Mesothelial cell of epicardium (in vitro differentiated cells): ENCODE results near the gene TOLLIP. TPM values are rescaled to one million over a fixed set of nuclear protein-coding genes. Genes with fewer than 3 reads are reported as not detected.

Source experiments
- DNase-seq, 2 experiments: peaks; one replicate each; pipeline ENCODE4 v3.0.0; 2021; ENCODE audit warnings: low spot score in 2 of 2; ENCODE audit not compliant: unreplicated experiment in 2 of 2
- H3K27ac Mint-ChIP-seq: 2 replicates; pipeline ENCODE4 v1.8.0; 2021; ENCODE audit warnings: mixed read lengths
- H3K27me3 Mint-ChIP-seq: 2 replicates; pipeline ENCODE4 v1.8.0; 2021; ENCODE audit warnings: low read depth, mixed read lengths
- H3K36me3 Mint-ChIP-seq: 2 replicates; pipeline ENCODE4 v1.8.0; 2021; ENCODE audit warnings: mixed read lengths
- H3K4me1 Mint-ChIP-seq: 2 replicates; pipeline ENCODE4 v1.8.0; 2021; ENCODE audit warnings: mixed read lengths
- H3K4me3 Mint-ChIP-seq: 2 replicates; pipeline ENCODE4 v1.8.0; 2021; ENCODE audit warnings: mild to moderate bottlenecking, moderate library complexity, mixed read lengths
- H3K9me3 Mint-ChIP-seq: 2 replicates; pipeline ENCODE4 v1.8.0; 2021; ENCODE audit warnings: mixed read lengths
- total RNA-seq: library from RNA; stranded (reverse); gene quantifications from 3 replicates; pipeline ENCODE4 v1.2.1, GENCODE V29; 2021
- TF ChIP-seq, protein P1 (sequence below): fragments of 200-600 bp; sonication (generic); IDR thresholded peaks from one replicate; pipeline ENCODE4 v1.5.0; 2021; ENCODE audit warnings: antibody characterized with exemption; ENCODE audit not compliant: unreplicated experiment

TOLLIP gene
- total RNA-seq, 1 donor from 2014 or later, result 43.2 TPM

DNA sequence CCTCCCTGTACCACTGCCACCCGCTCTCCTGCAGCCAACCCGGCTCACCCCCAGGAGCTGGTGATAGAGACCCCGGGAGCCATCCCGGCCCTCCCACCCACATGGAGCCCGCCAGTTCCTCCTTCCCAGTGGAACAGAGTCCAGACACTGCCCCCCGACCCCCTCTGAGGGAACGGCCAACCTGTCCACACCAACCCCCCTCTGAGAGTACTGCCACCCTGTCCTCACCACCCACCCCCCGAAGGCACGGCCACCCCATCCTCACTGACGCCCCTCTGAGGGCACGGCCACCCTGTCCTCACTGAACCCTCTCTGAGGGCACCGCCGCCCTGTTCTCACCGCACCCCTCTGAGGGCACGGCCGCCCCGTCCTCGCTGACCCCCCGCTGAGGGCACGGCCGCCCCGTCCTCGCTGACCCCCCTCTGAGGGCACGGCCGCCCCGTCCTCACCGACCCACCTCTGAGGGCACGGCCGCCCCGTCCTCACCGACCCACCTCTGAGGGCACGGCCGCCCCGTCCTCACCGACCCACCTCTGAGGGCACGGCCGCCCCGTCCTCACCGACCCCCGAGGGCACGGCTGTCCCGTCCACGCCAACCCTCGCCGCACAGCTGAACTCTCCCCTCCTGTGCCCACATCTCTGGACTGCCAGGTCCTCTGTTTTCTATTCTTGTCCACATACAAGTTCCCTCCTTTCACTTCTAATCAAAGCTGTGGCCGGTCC is 18.0 kb downstream of the TOLLIP start:
- H3K4me1 Mint-ChIP-seq, result no peaks in the 10 kb centered on the region
- peak in 1 of 2 experiments; percentile 8 for DNase-seq
- H3K36me3 Mint-ChIP-seq, result peaks cover 13% of the 10 kb centered on the region
- no peak overlapping the region for H3K27ac Mint-ChIP-seq
- H3K27me3 Mint-ChIP-seq, result no peaks in the 10 kb centered on the region
- TF ChIP-seq, protein P1, sequence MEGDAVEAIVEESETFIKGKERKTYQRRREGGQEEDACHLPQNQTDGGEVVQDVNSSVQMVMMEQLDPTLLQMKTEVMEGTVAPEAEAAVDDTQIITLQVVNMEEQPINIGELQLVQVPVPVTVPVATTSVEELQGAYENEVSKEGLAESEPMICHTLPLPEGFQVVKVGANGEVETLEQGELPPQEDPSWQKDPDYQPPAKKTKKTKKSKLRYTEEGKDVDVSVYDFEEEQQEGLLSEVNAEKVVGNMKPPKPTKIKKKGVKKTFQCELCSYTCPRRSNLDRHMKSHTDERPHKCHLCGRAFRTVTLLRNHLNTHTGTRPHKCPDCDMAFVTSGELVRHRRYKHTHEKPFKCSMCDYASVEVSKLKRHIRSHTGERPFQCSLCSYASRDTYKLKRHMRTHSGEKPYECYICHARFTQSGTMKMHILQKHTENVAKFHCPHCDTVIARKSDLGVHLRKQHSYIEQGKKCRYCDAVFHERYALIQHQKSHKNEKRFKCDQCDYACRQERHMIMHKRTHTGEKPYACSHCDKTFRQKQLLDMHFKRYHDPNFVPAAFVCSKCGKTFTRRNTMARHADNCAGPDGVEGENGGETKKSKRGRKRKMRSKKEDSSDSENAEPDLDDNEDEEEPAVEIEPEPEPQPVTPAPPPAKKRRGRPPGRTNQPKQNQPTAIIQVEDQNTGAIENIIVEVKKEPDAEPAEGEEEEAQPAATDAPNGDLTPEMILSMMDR, result no peak
- no peak overlapping the region for H3K4me3 Mint-ChIP-seq
- H3K9me3 Mint-ChIP-seq, result no peaks in the 10 kb centered on the region

DNA sequence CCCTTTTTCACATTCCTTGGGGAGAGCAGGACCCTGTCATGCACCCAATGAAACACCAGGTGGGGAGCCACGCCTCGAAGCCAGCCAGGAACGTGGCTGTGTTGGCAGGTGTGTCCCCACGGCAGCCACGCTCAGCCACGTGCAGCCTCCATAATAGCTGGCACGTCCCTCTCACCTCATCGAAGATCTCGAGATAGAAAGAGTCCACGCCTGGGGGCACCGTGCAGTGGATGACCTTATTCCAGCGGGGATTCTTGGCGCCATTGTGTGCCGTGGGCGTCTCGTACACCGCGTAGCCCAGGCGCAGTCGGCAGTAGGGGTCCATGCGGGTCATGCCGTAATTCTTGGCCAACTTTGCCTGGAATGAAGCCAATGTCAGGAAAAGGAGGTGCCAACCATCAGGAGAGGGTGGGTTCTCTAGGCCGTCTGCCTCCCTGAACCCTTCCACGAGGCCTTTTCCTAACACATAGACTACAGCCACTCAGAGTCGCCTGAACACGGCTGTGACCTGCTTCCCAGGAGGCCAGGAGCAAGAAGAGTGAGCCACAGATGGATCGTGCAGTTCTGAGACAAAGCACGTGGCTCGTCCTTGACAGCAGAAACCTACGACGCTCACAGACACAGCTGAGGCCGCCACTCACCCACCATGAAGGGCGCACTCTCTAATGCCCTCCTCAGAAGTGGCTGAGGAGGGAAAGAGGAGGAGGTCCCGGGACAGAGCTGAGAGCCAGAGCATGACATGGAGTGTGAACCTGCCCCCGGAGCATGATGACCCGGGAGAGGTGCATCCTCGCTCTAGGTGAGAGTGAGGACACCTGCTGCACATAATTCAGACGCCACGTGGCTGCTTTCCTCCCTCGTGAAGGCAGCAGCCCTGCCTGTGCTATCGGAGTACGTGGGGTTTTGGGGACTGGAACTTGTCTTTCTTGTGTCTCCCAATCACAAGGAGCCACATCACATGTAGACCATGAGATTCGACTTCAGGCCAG is 19.1 kb downstream of the TOLLIP start:
- no peak overlapping the region for H3K4me3 Mint-ChIP-seq
- H3K27me3 Mint-ChIP-seq, result no peaks in the 10 kb centered on the region
- TF ChIP-seq, protein P1, result no peak
- peaks cover 17% of the 10 kb centered on the region for H3K36me3 Mint-ChIP-seq
- no peaks in the 10 kb centered on the region for H3K4me1 Mint-ChIP-seq
- H3K9me3 Mint-ChIP-seq, result no peaks in the 10 kb centered on the region
- peak in 1 of 2 experiments; percentile 16 for DNase-seq
- H3K27ac Mint-ChIP-seq, result no peak overlapping the region

DNA sequence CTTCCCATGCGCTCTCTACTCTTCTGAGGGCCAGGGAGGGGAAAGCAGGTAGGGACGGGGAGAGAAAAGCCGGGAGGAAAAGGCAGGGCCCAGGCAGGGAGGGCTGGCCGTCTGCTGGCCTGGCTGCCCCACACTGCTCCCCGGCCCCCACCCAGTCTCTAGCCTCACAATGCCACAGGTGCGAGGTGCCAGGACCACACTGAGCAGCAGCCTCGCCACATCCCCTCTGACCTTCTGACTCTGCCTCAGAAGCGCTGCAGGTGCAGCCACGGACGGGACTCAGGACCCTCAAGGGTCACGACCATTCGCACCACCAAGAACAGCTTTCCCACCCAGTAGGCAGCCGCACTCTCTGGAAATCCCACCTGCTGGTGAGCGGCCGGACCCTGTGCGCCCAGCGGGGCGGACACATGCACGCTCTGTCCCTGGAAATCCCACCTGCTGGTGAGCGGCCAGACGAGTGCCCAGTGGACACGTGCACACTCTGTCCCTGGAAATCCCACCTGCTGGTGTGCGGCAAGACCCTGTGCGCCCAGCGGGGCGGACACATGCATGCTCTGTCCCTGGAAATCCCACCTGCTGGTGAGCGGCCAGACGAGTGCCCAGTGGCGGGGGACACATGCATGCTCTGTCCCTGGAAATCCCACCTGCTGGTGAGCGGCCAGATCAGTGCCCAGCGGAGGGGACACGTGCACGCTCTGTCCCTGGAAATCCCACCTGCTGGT is 20.1 kb downstream of the TOLLIP start:
- H3K36me3 Mint-ChIP-seq, result peaks cover 17% of the 10 kb centered on the region
- TF ChIP-seq, protein P1, result no peak
- no peaks in the 10 kb centered on the region for H3K4me1 Mint-ChIP-seq
- H3K9me3 Mint-ChIP-seq, result no peaks in the 10 kb centered on the region
- peak in 1 of 2 experiments; percentile 10 for DNase-seq
- H3K4me3 Mint-ChIP-seq, result no peak overlapping the region
- no peak overlapping the region for H3K27ac Mint-ChIP-seq
- no peaks in the 10 kb centered on the region for H3K27me3 Mint-ChIP-seq

DNA sequence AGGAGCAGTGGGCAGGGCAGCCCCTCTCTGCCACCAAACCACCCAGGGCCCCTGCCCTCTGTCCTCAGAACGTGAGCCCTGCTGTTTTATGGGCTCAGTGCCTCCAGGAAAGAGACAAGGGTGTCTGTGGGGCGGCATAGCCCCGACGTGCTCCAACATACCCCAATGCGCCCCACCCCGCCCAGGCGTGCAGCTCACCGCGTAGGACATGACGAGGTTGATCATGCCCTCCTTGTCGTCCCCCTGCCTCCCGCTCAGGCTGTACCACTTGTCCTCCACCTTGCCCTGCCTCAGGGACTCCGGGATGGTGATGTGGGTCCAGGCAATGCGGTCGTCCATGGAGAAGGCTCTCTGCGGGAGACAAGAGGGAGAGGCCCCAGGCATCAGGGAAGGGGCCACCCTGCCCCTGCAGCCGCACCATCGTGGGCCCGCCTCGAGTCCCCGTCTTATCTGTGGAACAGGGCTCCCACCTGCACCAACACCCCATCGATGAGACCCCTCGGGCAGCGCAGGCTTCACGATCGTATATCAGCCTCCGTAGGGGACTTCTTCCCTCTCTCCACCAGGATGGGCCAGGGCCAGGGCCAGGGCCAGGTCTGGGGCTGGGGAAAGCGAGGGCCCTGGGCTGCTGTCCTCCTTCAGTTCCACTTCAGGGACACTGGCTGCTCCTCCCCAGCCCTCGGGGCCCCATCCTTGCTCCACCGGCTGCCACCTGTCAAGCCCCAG is 20.8 kb downstream of the TOLLIP start:
- DNase-seq, result peak in 1 of 2 experiments; percentile 6
- peaks cover 17% of the 10 kb centered on the region for H3K36me3 Mint-ChIP-seq
- H3K27me3 Mint-ChIP-seq, result no peaks in the 10 kb centered on the region
- no peak overlapping the region for H3K27ac Mint-ChIP-seq
- no peaks in the 10 kb centered on the region for H3K9me3 Mint-ChIP-seq
- no peak overlapping the region for H3K4me3 Mint-ChIP-seq
- TF ChIP-seq, protein P1, result no peak
- H3K4me1 Mint-ChIP-seq, result no peaks in the 10 kb centered on the region

DNA sequence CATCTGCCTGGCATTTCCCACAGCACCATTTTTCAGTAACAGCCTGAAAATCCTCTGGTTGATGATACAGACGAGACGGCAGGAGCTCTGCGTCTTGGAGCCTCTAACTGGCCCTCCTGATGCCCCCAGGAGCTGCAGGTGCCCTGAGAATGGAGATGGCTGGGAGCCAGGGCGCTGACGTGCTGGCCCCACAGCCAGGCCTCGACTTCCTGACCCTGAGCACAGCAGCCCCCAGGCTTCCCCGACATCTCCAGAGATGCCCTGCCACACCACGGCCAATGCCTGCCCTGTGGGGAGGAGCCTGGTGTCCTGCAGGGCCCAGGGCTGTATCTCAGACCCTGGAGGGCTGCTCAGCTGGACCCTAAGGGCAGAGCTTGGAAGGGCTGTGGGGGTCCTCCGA is 21.5 kb downstream of the TOLLIP start:
- Mint-ChIP-seq H3K36me3 (peaks cover 15% of the 10 kb centered on the region), H3K9me3 (no peaks in the 10 kb centered on the region), H3K27me3 (no peaks in the 10 kb centered on the region), H3K4me3 (no peak overlapping the region), H3K27ac (no peak overlapping the region), H3K4me1 (no peaks in the 10 kb centered on the region)
- TF ChIP-seq, protein P1, result no peak
- DNase-seq, result peak in 1 of 2 experiments; percentile 6
